Adrenal gland (tissue), 12 donors: ENCODE results near the gene KIAA0753. TPM values are rescaled to one million over a fixed set of nuclear protein-coding genes. Genes with fewer than 3 reads are reported as not detected.

Experiments
- DNase-seq, 7 donors: peaks; one replicate each; pipeline ENCODE4 v3.0.0-alpha.2; 2019 to 2020
- H3K27ac ChIP-seq, 5 donors: fragments of 200-600 bp; sonication (generic) in 4 of 5; 1 replicate in 3 of 5; 2 replicates in 2 of 5; pipeline versions ENCODE4 v1.5.1 to v1.8.0; 2016 to 2020; ENCODE audit warnings: mild to moderate bottlenecking in 1 of 5
- H3K27me3 ChIP-seq: fragments of 200-600 bp; 2 replicates; pipeline ENCODE4 v1.8.0; 2021
- H3K36me3 ChIP-seq, 2 donors: fragments of 200-600 bp; replicated peaks in 1 of 2; 1 replicate in 1 of 2; 2 replicates in 1 of 2; pipeline versions ENCODE4 v1.5.1 to v1.8.0; 2018 to 2022
- H3K4me1 ChIP-seq, 2 donors: fragments of 200-600 bp; replicated peaks in 1 of 2; 1 replicate in 1 of 2; 2 replicates in 1 of 2; pipeline versions ENCODE4 v1.5.1 to v1.8.0; 2018 to 2021
- H3K4me3 ChIP-seq, 4 donors: fragments of 200-600 bp; sonication (generic) in 3 of 4; one replicate each; pipeline ENCODE4 v1.5.1; 2016 to 2018
- H3K9me3 ChIP-seq, 3 donors: fragments of 200-600 bp; sonication (generic) in 1 of 3; replicated peaks in 1 of 3; 1 replicate in 2 of 3; 2 replicates in 1 of 3; pipeline versions ENCODE4 v1.5.1 to v1.8.0; 2016 to 2021
- CTCF ChIP-seq, 6 experiments: fragments of 450-650 bp in 4 of 6; fragments of 200-600 bp in 2 of 6; sonication (generic) in 1 of 6; IDR thresholded peaks; 1 replicate in 5 of 6; 2 replicates in 1 of 6; pipeline versions ENCODE4 v1.5.1 to v1.8.0; 2016 to 2021; ENCODE audit warnings: antibody characterized with exemption in 6 of 6, mild to moderate bottlenecking in 2 of 6, moderate library complexity in 1 of 6
- POLR2A ChIP-seq, 2 donors: fragments of 450-650 bp; IDR thresholded peaks; one replicate each; pipeline ENCODE4 v1.6.1; 2017; ENCODE audit warnings: antibody characterized with exemption in 2 of 2, mild to moderate bottlenecking in 2 of 2, moderate library complexity in 1 of 2
- WGBS, 4 donors: extraction: QIAGEN DNeasy Blood & Tissue Kit in 2 of 4; methylation state at CpG; one replicate each; pipeline versions ENCODE4 v1.1.5 to v1.1.7; 2013 to 2017; 5-methylcytosine and 5-hydroxymethylcytosine counted together
- intact Hi-C, 2 donors: fragments of 100-400 bp; cut with DNase I; formaldehyde crosslinking; loops; one replicate each; pipeline versions ENCODE4 v1.14.1 to v1.15.0; 2022 to 2023
- polyA plus RNA-seq, 3 donors: library from polyadenylated mRNA; stranded (reverse); fragments of 200-250 nt in 2 of 3; fragments of 350-450 nt in 1 of 3; fragmentation: Illumina TruSeq in 1 of 3; extraction: RNeasy Lipid Tissue Mini Kit (QIAGEN cat#74804) in 1 of 3; gene quantifications; one replicate each; pipeline ENCODE4 v1.2.3, GENCODE V29; 2013 to 2014
- total RNA-seq, 9 donors: library from RNA; depleted of rRNA in 4 of 9; stranded (reverse); fragments of >200 nt in 4 of 9; fragments of 120-200 nt in 1 of 9; fragmentation: NEBNext Ultra II Directional in 1 of 9; extraction: Animal tissue kit (Norgen Biotek cat#: 25700) in 1 of 9; gene quantifications; one replicate each; pipeline versions ENCODE4 v1.1.0 to v1.2.4, GENCODE V29; 2013 to 2023
- donor health status: healthy with polysubstance abuse.
- donor health status: Bipolar disorder and iron deficiency.
- donor health status: DM: yes; HTN: yes; CAD: no.
- donor health status: DM: no; HTN: no; CAD: no.
- donor health status: DM: no; HTN: no; CAD: no.
- donor health status: DM: yes; HTN: yes; CAD: no.

KIAA0753 gene
- total and polyA plus RNA-seq, 12 donors, result 5.1 to 21.8 (median 13.1) TPM

DNA sequence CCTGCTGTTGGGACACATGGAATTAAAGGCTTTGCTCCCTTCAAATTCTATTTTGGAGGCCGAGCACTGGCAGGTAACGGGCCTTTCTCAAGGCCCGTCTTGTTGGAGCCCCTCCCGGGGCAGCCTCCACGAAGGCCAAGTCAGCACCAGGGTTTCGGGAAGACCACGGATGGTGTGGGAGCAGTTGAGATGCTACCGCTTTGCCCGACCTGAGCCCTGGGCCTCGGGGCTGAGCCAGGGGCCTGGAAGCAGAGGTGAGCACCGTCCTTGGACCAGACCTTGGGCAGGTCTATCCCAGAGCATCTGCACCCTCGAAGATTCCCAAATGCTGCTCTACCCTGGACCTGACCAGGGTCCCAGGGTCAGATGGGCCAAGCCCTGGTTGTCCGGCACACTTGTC lies 34.1 kb upstream of the KIAA0753 start:
- WGBS, 4 donors, result 85 to 93% (median 89%) methylated on average over 9 to 13 of the region's 13 CpGs
- Histone ChIP-seq H3K27me3 (peaks cover 18% of the 10 kb centered on the region), H3K9me3 (no peaks in the 10 kb centered on the region), H3K4me1 (no peaks in the 10 kb centered on the region), H3K4me3 (no peak overlapping the region), H3K27ac (no peak overlapping the region), H3K36me3 (no peaks in the 10 kb centered on the region)
- intact Hi-C loops, result no loop called here
- DNase-seq, result no peak
- TF ChIP-seq CTCF (IDR thresholded peaks at IDR 0.05) (no peak), POLR2A (IDR thresholded peaks at IDR 0.05) (no peak)

DNA sequence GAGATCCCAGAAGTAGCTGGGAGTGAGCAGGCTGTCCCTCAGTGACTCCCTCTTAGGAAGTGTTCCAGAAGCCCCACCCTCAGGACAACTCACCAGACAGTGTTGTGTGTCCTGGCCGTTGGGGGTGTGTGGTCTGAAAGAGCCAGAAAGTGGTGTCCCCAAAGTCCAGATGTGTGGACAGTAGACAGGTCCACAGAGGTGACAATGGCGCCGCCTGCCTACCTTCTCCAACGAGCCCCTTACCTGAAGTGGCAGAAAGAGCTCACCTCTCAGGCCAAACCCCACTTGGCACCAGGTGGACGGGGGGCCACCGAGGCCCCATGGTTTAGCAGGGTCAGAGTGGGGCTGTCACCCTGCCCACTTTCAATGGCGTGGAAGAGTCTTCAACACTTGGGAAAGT lies 30.9 kb upstream of the KIAA0753 start:
- Histone ChIP-seq H3K27ac (no peak overlapping the region), H3K27me3 (no peaks in the 10 kb centered on the region), H3K9me3 (no peaks in the 10 kb centered on the region), H3K36me3 (no peaks in the 10 kb centered on the region), H3K4me3 (no peak overlapping the region), H3K4me1 (no peaks in the 10 kb centered on the region)
- no peak for TF ChIP-seq CTCF (IDR thresholded peaks at IDR 0.05)
- DNase-seq, result no peak
- intact Hi-C loops, result no loop called here
- WGBS, 4 donors, result 80 to 87% (median 85%) methylated on average over 3 to 7 of the region's 7 CpGs

DNA sequence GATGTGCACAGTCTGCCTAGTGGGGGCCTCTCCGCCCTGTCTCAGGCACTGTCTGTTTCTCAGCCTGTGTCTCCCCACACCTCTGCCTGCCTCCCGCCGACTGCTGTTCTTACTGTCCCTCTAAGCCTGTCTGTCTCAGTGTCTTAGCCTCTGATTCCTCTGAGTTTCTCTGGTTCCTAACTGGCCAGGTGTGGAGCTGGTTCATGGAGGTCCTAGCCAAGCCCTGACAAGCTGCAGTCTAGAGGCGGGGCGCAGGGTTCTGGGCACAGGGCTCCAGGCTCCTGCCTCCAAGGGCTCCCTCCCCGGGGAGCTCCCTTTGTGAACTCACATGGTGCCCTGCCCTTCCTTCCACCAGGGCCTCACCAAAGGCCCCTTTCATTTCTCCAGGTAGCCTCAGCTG lies 30.5 kb upstream of the KIAA0753 start:
- H3K27me3 ChIP-seq, result no peaks in the 10 kb centered on the region

DNA sequence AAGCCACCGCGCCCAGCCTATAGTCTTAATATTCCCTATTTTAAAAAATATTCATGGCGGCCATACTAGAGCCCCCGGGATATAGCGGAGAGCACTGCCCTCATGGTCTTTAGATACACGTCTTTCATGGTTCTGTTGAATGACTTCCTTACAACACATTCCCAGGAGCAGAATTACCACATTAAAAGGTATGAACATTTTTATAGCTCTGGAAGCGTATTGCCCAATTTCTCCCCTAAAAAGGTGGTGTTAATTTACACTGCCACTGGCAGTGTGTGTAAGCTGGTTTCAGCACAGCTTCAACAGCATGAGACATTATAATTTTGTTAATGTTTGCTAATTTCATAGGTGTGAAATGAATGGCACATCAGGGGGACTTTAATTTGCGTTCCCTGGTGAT lies 30.1 kb upstream of the KIAA0753 start:
- TF ChIP-seq CTCF (IDR thresholded peaks at IDR 0.05) (no peak), POLR2A (IDR thresholded peaks at IDR 0.05) (no peak)
- DNase-seq, result no peak
- H3K36me3 ChIP-seq, result no peaks in the 10 kb centered on the region
- no peak overlapping the region for H3K27ac ChIP-seq
- H3K9me3 ChIP-seq, result no peaks in the 10 kb centered on the region
- no peak overlapping the region for H3K4me3 ChIP-seq
- 87 to 90% (median 89%) methylated on average over 8 of the region's 8 CpGs for WGBS, 4 donors
- intact Hi-C loops, result no loop called here
- no peaks in the 10 kb centered on the region for H3K4me1 ChIP-seq
- no peaks in the 10 kb centered on the region for H3K27me3 ChIP-seq

More for the DNA sequence above, 30.5 kb upstream of the KIAA0753 start:
- Histone ChIP-seq H3K9me3 (no peaks in the 10 kb centered on the region), H3K27ac (no peak overlapping the region), H3K36me3 (no peaks in the 10 kb centered on the region), H3K4me3 (no peak overlapping the region), H3K4me1 (no peaks in the 10 kb centered on the region)
- TF ChIP-seq POLR2A (IDR thresholded peaks at IDR 0.05) (no peak), CTCF (IDR thresholded peaks at IDR 0.05) (no peak)
- intact Hi-C loops, result no loop called here
- WGBS, 4 donors, result 79 to 85% (median 82%) methylated on average over 5 to 6 of the region's 6 CpGs
- DNase-seq, result no peak
